ENCODE data around the gene NUB1.

NUB1 gene

GRCh38 chr7:151404216-151405011 lies 62.8 kb downstream of the NUB1 start:
- DNase-seq (ENCODE audit: low read depth in 2 of 2), result no peak

- no peak for DNase-seq (ENCODE audit: low read depth in 2 of 2)
Observed at GRCh38 chr7:151405056-151405455, 63.4 kb downstream of the NUB1 start.

DNA sequence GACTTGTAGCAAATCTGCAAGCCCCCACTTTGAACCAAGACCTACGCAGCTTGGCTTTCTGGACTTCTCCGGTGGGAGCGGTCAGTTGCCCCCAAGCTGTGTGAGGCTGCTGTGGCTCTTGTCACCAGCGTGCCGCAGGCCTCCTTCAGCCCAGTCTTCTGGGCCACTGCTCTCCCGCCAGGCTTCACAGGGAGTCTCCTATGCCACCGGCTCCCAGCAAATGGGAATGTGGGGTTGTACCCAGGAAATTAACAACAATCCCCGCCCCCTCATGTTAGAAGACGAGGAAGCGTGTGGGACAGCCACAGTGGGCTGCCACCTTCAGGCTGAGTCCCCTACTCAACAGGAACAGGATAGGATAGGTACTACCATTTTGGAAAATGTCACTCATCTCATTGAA lies 64.0 kb downstream of the NUB1 start:
- DNase-seq (ENCODE audit: low read depth in 2 of 2), result no peak

DNA sequence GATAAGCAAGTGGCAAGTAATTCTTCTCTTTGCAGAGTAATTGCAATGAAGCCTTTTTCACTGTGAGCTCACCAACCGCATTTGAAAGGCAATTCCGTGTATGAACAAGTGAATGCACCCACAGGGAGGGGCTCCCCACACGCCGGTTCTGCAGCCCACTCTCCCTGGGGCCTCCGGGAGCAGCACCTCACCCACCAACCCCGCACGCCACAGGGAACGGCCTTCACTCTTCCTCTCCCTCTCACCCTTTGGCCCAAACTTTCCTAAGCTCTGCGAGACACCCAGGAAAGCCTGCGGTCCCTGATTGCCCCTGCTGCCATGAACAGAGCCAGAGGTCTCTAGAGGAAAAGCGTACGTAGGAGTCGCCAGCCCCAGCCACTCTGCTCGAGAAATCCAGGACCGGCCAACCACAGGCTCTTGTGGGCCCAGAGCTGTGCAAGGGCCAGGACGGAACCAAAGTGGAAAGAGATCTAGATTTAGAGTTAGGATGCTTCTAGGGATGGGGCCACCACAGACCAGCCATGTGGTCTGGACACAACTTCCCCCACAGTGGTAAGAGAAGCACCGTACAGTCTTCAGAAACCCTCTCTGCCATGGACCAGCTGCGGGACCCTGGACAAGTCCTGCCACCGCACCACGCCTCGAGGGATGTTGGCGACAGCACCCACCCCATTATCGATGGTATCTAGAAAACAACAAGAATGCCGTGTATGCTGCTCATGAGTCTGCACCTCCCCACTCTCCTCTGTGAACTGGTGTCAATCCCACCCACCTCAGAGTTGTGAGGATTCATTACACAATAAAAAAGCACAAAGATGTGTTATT lies 64.7 kb downstream of the NUB1 start:
- no peak for DNase-seq (ENCODE audit: low read depth in 2 of 2)

DNA sequence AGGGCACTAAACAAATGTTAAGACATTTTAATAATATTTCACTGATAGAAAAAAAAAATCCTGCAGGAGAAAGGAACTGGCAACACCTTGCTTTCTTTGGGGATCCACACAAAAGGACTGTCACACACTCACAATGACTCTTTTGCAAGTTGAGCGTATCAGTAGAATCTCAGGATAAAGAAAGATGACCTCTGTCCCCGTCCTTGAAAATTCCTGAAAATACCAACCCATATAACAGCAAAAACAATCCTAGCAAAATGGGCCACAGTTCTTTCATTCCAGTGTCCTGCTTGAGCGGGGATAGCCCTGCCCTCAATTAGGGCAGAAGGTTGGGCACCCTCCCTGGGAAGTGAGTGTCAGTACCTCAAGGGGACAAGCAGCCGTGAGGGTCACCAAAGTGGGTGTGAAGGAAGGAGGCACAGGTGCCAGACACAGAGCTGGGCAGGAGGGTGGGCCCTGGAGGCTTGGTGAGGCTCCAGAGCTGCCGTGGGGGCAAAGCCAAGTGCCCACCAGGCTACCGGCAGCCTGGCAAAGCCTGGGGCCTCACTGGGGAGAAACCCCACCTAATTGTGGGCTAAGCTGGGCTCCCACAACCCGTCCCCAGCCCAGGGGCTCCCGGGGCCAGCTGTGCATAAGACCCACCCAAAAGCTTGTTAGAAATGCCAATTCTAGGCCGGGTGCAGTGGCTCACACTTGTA lies 65.4 kb downstream of the NUB1 start:
- no peak for DNase-seq (ENCODE audit: low read depth in 2 of 2)

DNA sequence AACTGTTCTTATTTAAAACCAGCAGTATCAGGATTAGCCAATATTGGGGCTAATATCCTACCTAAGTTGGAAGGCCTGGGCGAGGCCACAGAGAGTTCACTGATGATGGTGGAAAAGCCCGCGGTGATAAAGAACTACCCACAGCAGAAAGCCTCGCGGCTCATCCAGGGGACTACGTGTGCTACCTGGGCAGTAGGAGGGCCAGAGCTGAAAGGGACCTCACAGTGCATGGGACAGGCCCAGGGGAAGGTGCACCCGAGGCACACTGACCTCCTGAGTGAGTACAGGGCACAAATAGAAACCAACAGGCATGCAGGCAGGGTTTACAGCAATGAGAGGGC lies 66.9 kb downstream of the NUB1 start:
- DNase-seq (ENCODE audit: low read depth in 2 of 2), result no peak

DNA sequence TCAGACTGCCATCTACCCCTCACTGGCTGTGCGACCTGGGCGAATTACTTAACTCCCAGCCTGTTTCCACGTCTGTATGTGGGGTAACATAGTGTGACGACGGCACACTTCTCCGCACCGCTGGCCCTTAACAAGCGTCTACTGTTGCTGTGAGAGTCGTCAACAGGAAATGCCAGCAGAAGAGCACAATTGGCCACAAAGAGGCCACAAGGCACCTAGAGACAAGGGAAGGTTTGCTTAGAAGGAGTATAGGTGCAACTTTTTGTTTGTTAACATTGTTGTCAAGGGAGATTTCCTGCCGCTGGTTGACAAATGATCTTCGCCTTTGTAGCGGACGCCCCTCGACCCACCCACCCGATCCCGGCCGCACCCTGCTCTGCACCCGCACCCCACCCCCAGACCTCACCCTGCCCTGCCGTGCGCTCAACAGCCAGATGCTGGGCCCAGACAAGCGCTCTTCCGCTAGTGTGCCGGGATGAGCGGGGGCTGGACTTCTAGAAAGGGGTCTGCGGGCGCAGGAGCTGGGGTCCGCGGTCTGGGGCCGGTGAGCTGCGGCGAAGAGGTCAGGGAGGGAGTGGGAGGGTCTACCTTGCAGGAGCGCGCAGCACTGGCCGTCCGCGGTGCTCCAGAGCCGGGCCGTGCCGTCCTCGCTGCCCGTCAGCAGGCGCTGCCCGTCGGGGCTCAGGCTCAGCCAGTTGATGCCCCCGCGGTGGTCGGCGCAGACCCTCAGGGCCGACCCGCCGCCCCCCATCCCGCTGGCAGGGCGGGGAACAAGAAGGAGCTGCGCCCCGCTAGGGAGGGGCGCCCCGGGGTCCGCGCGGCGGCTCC lies 67.4 kb downstream of the NUB1 start:
- DNase-seq (ENCODE audit: low read depth in 2 of 2), result no peak

GRCh38 chr7:151409667-151410404 lies 68.2 kb downstream of the NUB1 start, which contains the start of gene WDR86:
Gene WDR86 (minus strand): TSS chr7:151410038. CDS start chr7:151409589, 449 bp downstream.
- DNase-seq (ENCODE audit: low read depth in 2 of 2), result no peak

- no peak for DNase-seq (ENCODE audit: low read depth in 2 of 2)
Observed at GRCh38 chr7:151410405-151411390, 69.1 kb downstream of the NUB1 start.

GRCh38 chr7:151411551-151411950 lies 69.9 kb downstream of the NUB1 start:
- no peak for DNase-seq (ENCODE audit: low read depth in 2 of 2)

DNA sequence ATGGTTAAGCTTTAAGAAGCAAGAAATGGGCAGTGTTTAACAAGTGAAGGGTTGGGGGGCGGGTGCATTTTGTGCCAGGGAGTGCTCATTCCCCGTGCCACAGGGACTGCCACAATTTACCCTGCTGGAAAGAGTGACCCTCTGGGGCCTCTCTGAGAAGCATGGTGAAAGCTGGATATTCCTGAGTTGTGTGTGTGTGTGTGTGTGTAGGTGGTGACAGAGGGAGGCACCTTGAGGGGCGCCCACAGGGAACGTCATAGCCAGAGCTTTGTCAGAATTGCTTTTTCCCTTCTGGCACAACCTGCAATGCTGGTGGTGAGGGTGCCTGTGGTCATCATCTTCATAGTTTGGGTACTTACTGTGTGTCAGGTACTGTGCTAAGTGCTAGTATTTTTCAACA lies 70.7 kb downstream of the NUB1 start:
- DNase-seq (ENCODE audit: low read depth in 2 of 2), result no peak

DNA sequence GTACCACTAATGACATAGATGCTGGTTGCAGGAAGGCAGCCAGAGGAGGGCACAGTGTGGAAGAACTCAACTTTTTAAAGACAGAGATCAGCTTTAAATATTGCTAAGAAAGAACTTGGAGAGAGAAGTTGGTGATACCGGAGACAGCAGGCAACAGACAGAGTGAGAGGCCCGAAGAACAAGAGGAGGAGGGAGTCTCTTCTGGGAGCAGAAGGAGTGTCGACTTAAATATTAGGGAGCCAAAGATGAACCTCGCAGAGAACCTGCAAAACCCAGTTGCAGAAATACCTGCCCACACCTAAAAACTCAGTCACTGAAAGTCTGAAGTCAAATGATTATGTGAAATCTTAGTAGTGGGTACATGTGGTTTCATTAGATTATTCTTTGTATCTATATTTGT lies 71.6 kb downstream of the NUB1 start:
- no peak for DNase-seq (ENCODE audit: low read depth in 2 of 2)

DNA sequence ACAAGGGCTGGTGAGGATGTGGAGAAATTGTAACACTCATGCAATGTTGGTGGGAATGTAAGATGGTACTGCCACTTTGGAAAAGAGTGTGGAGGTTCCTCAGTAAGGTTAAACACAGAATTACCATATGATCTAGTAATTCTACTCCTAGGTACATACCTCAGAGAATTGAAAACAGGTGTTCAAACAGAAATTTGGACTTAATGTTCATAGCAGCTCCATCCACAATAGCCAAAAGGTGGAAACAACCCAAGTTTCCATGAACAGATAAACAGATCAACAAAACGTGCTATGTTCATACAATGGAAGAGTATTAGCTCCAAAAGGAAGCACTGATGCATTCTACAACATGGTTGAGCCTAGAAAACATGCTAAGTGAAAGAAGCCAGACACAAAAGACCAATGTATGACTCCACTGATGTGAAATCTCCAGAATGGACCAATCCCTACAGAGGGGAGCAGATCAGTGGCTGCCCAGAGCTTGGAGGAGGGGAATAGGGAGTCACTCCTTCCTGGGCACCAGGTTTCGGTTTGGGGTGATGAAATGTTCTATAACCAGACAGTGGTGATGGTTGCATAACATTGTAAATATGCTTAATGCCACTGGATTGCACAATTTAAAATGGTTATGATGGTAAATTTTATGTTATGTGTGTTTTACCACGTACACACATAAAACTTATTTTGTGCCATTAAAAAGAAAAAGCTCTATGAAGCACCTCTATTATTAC lies 73.9 kb downstream of the NUB1 start:
- DNase-seq (ENCODE audit: low read depth in 2 of 2), result no peak

GRCh38 chr7:151416112-151416940 lies 74.7 kb downstream of the NUB1 start:
- no peak for DNase-seq (ENCODE audit: low read depth in 2 of 2)

DNA sequence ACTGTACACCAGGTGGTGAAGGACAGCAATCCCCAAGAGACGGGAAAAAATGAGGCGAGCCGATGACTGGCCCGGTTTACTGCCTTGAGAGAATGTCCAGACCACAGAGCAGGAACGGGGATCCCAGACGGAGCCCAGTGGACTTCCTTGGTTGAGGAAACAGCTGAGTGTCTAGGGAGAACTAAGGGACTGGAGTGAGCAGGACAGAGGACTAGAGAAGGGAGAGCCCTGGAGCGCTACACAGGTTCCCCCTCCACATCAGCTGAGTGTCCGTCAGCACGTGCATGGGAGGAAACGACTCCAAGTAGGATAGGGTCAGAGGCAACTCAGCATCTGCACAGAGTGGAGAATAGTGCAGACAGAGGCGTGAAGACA lies 75.3 kb downstream of the NUB1 start:
- DNase-seq (ENCODE audit: low read depth in 2 of 2), result no peak

DNA sequence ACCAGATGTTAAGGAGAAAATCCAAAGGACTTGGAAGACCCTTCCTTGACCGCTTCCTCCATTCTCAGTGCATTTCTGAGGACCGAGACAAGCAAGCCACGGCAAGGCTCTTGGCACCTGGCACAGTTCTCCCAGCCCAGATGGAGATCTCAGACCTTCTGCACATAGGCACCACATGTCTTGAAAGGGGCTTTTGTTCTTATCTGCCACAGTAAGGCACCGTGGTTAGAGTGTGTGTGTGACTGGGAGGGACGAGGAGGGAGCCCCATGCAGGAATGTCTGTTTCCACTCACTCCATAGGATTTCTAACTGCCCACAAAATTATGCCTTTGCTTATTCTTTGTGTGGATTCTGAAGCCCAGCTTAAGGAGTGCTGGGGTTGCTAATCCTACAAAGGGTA lies 78.5 kb downstream of the NUB1 start:
- no peak for DNase-seq (ENCODE audit: low read depth in 2 of 2)

DNA sequence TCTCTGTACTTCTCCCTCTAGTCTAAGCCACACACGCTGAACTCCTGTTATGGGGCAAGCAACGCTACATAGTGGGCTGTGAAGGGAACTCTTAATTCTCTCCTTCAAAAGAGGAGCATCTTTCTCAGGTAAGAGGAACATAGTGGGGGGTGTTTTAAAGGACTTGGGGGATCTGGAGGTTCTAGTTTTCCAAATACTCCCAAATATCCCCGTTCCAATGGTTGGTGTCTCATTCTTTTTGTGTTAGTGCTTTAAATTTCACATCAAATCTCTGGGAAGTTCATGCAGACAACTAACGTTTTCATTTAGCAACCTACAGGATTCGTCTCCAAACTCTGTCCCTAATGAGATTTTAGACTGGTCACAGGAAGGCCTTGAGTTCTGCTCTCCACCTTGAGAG lies 80.6 kb downstream of the NUB1 start:
- DNase-seq (ENCODE audit: low read depth in 2 of 2), result no peak

DNA sequence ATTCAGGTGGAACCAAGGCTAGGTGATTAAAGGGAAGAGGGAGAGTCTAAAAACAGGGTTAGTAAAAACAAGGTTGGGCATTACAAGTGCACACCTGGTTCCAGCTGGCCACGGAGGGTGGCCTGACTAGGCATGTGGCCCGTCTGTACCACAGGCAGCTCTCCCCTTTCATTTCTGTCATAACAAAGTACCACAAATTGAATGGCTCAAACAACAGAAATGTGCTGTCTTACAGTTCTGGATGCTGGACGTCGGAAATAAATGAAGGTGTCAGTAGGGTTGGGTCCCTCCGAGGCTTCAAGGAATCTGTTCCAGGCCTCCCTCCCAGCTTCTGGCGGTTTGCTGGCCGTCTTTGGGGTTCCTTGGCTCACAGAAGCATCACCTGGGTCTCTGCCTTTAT lies 81.6 kb downstream of the NUB1 start:
- no peak for DNase-seq (ENCODE audit: low read depth in 2 of 2)
